DLD1 (cell line): ENCODE measurements around the gene LPP.

ENCODE experiments used
- in situ Hi-C: cut with HindIII; loops from 2 replicates; pipeline ENCODE4 v1.10.0; 2017; ENCODE audit warnings: low sequenced_read_pairs

The LPP gene

DNA sequence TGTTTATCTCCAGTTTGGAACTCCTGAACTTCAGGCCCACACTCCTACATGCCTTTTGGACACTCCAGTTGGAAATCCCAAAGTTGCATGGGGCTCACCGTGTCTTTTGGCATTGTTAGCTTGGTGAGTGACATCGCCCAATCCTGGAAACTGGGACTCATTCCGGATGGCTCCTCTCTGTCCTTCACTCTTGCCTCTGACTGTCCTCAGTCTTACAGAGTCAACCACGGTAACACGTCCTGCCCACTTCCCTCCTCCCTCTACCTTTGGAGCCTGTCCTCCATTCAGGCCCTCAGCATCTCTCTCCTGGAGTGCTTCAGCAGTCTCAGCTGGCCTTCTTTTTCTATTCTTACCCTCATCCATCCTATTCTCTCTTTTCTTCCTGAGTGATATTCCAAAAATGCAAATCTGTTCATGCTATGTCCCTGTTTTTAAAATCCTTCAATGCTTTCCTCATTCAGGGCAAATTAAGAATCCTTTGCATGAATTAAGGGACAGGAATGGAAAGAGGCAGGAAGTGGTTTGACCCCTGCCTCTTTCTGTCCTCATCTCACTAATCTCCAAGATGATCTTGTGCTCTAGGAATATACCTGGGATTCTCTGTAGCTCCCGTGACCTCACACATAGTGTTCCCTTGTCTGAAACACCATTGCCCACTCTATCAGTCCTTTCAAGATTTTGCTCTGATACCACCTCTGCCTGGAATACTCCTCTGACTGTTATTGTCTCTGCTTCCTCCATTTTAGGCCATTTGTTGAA, 42.5 kb downstream of the LPP start:
- in situ Hi-C loops: no loop called here

DNA sequence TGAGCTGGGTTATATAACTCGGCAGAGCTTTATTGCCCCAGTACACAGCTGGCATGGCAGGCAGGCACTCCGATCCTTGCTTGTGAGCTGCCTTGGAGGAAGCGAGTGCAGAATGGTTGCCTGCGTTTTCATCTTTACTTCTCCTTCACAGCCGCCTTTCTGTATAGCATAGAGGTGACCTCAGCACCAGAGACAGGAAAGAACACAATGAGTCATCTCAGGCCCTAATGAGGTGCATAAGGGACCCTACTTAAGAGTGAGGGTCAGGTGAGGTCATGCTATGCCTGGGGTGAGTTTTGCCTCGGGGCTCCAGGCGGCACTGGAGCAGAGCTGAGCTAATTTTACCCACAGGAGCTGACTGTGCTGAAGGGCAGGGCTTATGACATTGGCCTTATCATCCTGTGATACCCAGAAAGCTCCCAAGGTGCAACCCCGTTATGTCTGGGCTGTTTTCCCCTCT, 43.5 kb downstream of the LPP start:
- in situ Hi-C loops: no loop called here

DNA sequence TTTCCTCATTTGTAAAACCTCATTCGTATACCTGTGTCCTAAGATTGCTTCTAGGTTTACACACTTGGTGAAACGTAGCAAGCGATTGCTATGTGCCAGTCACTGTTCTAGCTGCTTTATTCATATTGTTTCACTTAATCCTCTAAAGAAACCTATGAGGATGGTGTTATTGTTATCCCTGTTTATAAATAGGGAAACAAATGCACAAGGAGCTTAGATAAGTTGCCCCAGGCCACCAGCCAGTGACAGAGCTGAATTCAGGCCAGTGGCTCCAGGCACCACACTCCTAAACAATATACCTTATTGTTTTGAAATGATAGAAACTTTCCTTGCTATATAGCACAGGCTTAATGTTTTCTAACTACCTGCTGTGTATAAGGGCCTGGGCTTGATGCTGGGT, 44.0 kb downstream of the LPP start:
- in situ Hi-C loops: no loop called here

DNA sequence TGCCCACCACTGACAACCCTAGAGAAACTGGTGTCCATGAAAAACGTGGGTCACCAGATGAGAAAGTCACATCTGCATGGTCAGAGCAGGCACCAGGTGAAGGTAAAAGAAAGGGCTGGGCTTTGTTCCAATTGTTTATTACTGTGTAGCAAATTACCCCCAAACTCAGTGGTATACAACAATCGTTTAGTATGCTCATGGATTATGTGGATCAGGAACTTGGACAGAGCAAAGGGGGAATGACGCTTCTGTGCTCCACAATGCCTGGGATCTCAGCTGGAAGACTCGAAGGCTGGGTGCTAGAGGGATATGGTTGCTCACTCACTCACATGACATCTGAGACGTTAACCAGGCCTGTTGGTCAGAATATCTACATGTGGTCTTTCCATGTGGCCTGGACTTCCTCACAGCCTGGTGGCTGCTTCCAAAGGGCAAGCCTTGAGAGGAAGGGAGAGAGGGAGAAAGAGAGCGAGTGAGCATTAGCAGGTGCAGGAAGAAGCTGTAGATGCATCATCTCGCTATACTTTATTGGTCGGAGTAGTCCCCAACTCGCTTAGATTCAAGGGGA, 44.9 kb downstream of the LPP start:
- in situ Hi-C loops: no loop called here

DNA sequence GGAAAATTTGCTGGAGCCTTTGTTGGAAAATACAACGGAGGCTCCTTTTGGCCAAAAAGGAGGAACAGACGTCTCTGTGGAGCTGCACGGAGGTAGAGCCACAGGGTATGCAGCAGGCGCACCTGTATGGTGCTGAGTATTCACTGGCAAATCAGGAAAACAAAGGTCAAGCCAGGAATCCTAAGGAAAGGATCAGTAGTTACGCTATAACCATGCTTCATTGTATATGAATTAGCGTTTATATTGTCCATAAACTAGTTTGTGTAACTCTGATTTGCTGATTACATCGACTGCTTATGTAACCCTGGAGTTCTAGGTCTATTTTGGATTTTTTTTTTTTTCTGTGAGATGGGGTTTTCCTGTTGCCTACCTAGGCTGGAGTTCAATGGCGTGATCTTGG, 45.4 kb downstream of the LPP start:
- in situ Hi-C loops: no loop called here

DNA sequence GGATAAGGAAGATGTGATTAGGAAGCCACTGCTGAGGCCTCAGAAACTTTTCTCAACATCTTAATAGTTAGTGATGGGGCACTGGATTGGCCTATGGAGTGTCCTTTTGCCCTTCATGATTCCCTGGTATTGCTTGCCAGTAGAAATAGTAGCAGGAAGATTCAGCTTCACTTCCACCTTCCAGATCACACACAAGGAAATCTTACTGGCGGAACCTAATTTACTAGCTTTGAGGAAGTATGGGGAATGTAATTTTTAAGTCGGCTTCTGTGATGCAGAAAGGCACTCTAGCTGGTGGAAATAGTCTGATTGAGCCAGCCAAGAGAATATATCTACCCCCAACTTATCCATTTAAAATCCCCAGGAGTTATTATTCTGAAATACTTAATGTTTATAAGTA, 46.5 kb downstream of the LPP start:
- in situ Hi-C loops: no loop called here

DNA sequence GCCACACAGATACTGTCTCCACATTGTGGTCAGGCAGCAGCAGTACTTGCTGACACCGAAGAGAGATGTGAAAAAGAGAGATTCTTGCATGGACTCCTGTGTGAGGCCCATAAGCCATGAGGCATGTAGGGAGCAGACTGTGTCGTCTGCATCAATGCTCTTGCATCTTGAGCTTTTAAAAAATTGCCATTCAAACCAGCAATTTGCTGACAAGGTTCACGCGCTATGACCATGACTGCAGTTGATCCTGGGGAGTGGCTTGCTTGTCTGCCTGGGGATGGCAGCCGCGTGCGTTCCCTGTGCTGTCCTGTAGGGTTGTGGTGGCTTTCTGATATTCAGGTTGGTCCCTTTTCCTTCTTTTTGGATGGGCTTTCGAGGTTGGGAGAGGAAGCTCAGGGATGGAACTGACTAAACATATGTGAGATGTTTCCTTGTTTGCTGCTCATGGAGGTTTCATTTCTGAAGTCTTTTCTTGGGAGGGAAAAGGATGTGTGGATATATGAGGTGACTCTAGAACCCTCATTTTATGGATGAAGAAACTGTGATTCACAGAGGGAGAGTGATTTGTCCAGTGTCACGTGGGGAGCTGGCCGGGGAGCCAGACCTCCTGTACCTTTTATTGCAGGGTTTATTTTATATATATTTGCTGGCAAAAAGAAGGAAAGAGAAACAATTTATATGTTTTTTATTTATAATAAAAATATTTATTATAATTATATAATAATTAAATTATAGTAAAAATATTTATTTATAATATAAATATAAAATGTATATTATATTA, 48.6 kb downstream of the LPP start:
- in situ Hi-C loops: no loop called here

DNA sequence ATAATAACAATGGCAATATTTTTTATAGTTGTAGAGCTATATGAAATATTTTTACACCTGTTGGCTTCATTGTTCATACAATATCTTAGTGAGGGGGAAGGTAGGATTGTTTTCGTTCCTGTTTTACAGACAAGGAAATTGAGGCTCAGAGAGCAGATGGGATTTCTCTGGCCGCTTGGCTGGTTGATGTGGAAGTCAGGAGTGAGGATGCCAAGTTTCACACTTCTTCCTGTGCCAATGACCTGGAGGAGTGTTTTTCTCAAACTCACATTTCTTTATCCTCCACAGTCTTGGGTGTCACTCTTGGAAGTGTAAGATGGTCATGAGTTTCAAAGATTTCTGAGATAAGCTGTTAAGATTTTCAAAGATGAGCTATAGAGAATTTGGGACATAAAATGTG, 50.6 kb downstream of the LPP start:
- in situ Hi-C loops: no loop called here

DNA sequence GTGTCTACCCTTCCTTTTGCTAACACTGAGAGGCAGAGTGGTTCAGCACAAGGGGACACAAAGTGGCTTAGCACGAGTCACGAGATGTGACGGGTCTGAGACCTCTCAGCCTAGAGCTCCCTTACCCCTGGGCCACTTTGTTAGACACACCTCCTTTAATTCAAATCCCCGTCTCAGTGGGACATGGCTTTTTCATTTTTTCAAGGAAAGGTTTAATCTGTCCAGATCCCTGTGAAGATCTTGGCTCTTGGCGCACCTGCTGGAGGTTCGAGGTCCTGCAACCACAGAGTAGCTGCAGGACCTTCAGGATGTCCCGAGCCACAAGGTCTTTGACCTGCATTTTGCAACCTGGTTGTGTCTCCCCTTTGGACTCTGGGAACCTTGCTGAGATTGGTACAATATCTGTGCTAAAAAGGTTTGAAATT, 52.0 kb downstream of the LPP start:
- in situ Hi-C loops: no loop called here

DNA sequence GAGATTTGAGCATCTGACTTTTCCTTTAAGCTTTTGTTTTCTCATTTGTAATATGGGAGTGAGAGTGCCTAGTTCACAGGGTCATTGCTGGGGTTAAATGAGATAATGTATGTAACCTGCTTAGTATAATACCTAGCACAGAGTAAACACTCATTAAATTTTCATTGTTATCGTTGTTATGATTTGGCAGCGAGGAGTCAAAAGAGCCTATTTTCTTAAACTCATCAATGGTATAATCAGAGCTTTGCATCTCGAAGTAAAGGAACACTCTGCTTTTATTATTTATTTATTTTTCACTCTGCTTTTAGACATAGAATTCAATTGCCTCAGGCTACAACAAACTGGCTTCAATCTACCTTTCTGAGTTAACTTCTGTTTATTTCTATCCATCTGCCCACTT, 52.8 kb downstream of the LPP start:
- in situ Hi-C loops: no loop called here

DNA sequence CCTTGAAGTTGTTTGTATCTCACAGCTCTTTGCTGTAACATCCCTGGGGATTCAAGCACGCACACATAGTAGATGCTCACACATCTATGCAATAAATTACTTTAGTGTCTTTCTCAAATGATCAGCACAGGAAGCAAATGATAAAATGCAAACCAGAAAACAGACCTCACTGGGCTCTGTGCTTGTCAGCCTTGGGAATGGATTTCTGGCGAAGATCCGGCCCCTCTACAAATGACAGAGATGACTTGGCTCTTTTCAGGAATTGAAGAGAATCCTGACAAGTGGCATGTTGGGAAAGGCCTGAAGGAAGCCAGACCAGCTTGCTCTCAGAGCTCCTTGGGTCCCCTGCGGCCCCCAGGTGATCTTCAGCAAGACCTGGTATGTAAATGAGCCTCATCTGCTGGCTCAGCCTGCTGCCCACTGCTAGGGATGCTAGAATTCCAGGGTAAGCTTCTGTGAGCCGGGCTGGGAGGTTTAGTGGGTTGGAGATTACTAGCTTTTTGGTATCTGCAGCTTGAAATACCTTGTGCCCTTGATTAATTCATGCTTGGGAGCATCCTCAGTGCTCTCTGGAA, 54.1 kb downstream of the LPP start:
- in situ Hi-C loops: no loop called here

DNA sequence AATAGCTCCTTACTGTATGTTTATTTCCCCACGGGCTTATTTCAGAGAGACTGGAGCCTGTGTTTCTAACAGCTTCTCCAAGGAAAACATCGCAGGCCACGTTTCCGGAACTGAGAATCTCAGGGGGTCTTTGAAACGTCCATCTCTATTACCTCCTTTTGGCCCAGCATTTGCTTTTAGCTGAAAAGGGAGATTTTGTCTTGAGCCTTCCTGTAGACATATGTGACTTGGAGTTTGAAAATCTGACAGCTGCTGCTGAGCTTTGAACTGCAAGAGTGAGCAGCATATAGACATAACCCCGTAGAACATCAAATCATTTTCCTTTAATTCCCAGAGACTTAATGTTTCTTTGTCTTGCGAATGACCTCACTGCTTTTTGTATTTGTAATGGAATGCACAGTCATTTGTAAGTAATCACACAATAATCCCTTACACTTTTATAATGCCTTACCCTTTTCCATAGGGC, 54.6 kb downstream of the LPP start:
- in situ Hi-C loops: no loop called here

DNA sequence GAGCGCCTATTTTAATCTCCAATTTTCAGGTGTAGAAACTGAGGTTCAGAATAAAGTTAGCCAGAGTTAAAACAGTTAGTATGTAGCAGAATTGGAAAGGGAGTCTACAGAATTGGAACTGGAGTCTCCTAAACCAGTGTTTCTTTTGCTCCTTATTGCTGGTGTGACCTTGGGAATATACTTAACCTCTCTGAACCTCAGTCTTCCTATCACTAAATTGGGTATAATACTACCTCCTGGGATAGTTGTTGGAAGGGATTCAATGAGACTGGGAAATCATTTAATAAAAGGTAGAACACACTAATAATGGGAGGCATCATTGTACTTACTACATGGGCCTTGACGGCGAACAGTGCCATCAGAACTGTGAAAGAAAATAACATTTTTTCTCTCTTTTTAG, 55.1 kb downstream of the LPP start:
- in situ Hi-C loops: no loop called here

DNA sequence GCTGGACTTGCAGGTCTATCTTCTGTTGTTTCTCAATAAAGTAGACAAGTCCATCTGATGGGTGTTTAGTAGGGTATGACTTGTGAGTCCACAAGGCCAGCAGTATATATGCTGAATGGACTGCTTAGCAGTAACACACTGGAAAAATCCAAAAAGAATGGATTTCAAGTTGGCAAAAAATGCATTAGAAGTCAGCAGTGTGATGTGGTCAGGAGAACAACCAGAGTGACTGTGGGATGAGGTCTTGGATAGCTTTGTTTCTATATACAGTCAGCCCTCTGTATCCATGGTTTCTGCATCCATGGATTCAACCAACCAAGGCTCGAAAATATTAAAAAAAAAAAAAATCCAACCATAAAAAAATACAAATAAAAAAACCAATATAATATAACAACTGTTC, 55.8 kb downstream of the LPP start:
- in situ Hi-C loops: no loop called here

DNA sequence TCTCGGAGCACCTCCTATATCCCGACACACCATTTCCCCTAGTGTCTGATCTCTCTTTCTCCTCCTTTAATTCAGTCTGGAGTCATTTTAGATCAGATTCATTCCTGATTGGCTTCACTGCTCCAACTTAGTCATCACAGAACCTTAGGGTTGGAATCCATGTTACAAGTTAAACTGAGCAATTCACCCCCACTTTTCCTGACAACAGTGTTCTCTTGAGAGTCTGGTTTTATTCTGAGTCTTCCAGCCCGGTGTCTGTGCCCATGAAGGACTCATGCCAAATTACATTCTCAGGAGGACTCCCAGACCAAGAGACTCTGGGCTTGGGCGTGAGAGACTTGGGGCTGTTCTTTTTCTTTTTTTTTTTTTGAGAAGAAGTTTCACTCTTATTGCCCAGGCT, 57.5 kb downstream of the LPP start:
- in situ Hi-C loops: no loop called here

DNA sequence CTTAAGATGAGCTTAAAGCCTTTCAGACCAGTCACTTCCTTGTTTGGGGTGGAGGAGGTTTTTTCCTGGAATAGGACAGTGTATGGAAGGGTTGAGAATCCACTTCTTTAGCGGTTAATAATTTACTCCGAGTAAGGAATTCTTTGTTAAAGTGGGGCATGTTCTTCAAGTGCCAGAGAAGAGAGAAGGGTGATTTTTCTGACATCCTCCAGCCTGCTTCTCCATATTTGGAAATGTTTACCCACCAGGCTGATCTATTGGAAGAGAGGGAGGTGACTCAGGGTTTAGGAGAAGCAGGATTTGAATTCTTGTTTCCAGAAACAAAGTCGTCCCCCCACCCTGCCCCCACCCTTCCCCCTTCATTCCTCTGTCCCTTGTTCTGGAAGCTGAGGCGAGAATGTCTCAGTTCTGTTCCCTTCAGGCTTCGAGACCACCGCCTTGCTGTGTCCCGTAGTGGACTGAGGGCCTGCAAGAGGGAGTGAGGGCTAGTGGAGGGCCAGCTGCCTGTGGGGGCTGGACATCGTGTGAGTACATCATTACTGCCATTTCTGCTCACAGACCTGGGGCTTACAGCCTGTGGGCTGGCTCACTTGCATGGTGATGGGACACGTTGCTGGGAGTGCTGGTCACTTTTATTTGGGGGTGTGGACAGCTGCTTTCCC, 58.5 kb downstream of the LPP start:
- in situ Hi-C loops: no loop called here

DNA sequence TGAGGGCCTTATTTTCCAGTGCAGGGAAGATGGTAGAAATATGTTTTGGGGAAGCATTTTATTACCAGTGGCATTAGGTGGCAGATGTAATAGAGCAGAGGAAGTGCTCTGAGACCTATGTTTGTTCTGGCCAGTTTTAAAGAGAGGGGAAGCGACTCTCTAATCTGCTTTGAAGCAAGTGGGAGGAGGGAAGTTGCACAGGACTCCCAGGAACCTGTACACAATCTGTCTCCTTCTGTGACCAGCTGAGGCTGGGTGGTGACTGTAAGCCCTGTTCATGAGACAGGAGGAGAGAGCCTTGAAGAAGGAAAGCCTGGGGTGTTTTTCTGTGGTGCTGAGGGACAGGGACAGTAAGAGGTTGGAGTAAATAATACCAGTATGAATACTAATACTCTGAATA, 60.5 kb downstream of the LPP start:
- in situ Hi-C loops: no loop called here

DNA sequence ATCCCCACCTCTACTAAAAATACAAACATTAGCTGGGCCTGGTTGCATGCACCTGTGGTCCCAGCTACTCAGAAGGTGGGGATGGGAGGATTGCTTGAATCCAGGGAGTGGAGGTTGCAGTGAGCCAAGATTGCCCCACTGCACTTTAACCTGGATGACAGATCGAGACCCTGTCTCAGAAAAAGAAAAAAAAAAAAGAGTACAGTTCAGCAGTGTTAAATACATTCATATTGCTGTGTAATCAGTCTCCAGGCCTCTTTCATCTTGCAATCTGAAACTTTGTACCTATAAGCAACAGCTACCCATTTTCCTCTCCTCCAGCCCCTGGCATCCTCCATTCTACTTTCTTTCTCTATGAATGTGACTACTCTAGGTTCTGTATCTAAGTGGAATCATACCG, 61.2 kb downstream of the LPP start:
- in situ Hi-C loops: no loop called here

DNA sequence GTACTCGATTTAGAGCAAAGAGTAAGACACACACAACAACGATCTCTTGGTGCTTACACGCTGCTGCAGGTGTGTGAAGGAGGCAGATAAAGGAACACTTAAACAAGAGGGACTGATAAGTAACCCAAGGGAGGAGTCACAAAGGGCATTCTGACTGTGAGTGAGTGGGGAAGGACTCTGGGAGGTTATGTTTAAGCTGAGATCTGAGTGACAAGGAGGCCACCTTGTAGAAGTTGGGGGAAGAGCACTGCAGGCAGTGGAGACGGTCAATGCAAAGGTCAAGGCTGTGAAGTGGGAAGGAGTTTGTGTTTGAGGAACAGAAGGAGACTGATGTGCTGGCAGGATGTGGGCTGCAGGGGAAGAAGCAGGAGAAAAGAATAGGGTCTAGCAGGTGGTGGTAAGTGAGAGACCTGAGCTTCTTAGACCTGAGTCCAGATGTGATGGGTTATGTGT, 63.1 kb downstream of the LPP start:
- in situ Hi-C loops: no loop called here

DNA sequence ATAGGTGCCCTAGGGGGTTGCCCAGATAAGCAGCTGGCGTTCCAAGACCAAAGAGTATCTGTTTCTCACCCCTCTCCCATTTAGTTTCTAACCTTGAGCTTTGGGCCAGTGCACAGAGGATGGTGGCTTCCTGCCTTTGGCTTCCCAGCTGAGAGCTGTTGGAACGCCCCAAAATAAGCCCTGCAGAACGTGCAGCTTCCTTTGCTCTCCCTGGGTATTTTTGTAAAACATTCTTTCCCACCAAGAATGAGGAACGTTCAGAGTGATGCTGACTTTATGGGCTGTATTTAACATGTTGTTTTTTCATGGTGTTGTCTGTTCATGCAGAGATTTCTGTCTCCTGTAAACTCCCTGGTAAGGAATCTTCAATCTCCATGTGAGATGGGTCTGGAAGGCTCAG, 63.8 kb downstream of the LPP start:
- in situ Hi-C loops: no loop called here

DNA sequence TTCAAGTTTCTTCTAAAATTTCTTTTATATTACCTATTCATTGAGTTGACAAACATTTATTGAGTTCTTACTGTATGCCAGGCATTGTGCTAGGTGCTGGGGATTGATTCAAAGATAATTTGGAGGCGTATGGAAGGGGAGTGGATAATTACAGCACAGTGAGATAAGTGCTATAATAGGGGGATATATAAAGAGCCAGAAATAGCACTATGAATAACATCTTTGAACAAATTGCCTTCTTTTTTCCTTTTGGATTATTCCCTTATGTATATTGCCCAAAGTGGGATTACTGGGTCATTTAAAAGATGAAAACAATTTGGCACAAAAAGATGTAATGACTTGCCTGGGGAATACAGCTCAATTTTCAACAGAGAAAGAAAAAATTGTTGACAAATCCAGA, 64.6 kb downstream of the LPP start:
- in situ Hi-C loops: no loop called here
